ENCODE measurements around the gene FBXO10. TPM values are rescaled to one million over a fixed set of nuclear protein-coding genes. Genes with fewer than 3 reads are reported as not detected.
A peak's percentile ranks its signal among the peaks of the same experiment; 100 is the strongest.

Gene FBXO10
- total and polyA plus RNA-seq, 9 donors, result 3.0 to 7.2 (median 4.7) TPM

GRCh38 chr9:37575511-37575914 lies 667 bp downstream of the FBXO10 start:
- WGBS, 3 donors, result 1 to 11% (median 4%) methylated on average over 5 of the region's 5 CpGs
- peaks cover 4% of the 10 kb centered on the region for H3K4me1 ChIP-seq (ENCODE audit: insufficient read depth)
- intact Hi-C loops (cut with DNase I), result loop anchor here in 1 of 4 donors (10.0 kb wide), 2 partner anchors 161 to 209 kb away; partner anchors contain the start of gene EXOSC3

GRCh38 chr9:37575001-37575400 lies 1.2 kb downstream of the FBXO10 start:
- no peak overlapping the region for H3K27ac ChIP-seq
- H3K9me3 ChIP-seq, result no peaks in the 10 kb centered on the region
- peak overlapping the region; percentile 54 for H3K4me3 ChIP-seq
- H3K4me1 ChIP-seq (ENCODE audit: insufficient read depth), result peaks cover 4% of the 10 kb centered on the region
- intact Hi-C loops (cut with DNase I), result loop anchor here in 1 of 4 donors (10.0 kb wide), 2 partner anchors 160 to 210 kb away; partner anchors contain the start of gene EXOSC3
- no peaks in the 10 kb centered on the region for H3K36me3 ChIP-seq
- TF ChIP-seq POLR2A (IDR thresholded peaks at IDR 0.05), result no peak
- TF ChIP-seq, protein P1, sequence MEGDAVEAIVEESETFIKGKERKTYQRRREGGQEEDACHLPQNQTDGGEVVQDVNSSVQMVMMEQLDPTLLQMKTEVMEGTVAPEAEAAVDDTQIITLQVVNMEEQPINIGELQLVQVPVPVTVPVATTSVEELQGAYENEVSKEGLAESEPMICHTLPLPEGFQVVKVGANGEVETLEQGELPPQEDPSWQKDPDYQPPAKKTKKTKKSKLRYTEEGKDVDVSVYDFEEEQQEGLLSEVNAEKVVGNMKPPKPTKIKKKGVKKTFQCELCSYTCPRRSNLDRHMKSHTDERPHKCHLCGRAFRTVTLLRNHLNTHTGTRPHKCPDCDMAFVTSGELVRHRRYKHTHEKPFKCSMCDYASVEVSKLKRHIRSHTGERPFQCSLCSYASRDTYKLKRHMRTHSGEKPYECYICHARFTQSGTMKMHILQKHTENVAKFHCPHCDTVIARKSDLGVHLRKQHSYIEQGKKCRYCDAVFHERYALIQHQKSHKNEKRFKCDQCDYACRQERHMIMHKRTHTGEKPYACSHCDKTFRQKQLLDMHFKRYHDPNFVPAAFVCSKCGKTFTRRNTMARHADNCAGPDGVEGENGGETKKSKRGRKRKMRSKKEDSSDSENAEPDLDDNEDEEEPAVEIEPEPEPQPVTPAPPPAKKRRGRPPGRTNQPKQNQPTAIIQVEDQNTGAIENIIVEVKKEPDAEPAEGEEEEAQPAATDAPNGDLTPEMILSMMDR (IDR thresholded peaks at IDR 0.05), result no peak
- no peaks in the 10 kb centered on the region for H3K27me3 ChIP-seq
- 44 to 50% (median 46%) methylated on average over 5 of the region's 5 CpGs for WGBS, 3 donors
- DNase-seq, result no peak

More at GRCh38 chr9:37575511-37575914, 667 bp downstream of the FBXO10 start:
- DNase-seq, result no peak
- Histone ChIP-seq H3K36me3 (no peaks in the 10 kb centered on the region), H3K27ac (peak overlapping the region; percentile 25 to 53), H3K27me3 (no peaks in the 10 kb centered on the region), H3K4me3 (peak overlapping the region; percentile 54), H3K9me3 (no peaks in the 10 kb centered on the region)
- TF ChIP-seq, protein P1 (IDR thresholded peaks at IDR 0.05), result no peak
- TF ChIP-seq EP300 (IDR thresholded peaks at IDR 0.05) (no peak), POLR2A (IDR thresholded peaks at IDR 0.05) (no peak)

- 48 to 56% (median 48%) methylated on average over 5 of the region's 5 CpGs for WGBS, 3 donors
- DNase-seq, result no peak
- intact Hi-C loops (cut with DNase I), result loop anchor here in 2 of 4 donors (5.0 to 10.0 kb wide), 3 partner anchors 87 to 211 kb away; partner anchors contain the start of genes EXOSC3 (in 1 of the 2) and POLR1E (in 1 of the 2)
- Histone ChIP-seq H3K27ac (no peak overlapping the region), H3K4me1 (ENCODE audit: insufficient read depth) (peaks cover 4% of the 10 kb centered on the region), H3K4me3 (no peak overlapping the region), H3K36me3 (no peaks in the 10 kb centered on the region), H3K9me3 (no peaks in the 10 kb centered on the region), H3K27me3 (no peaks in the 10 kb centered on the region)
- TF ChIP-seq, protein P1 (IDR thresholded peaks at IDR 0.05), result no peak
- no peak for TF ChIP-seq EP300 (IDR thresholded peaks at IDR 0.05)
- TF ChIP-seq POLR2A (IDR thresholded peaks at IDR 0.05), result no peak
These were observed 1.9 kb downstream of the FBXO10 start for GRCh38 chr9:37574241-37574721.

GRCh38 chr9:37571282-37571681 lies 4.9 kb downstream of the FBXO10 start:
- Histone ChIP-seq H3K27me3 (no peaks in the 10 kb centered on the region), H3K27ac (no peak overlapping the region), H3K36me3 (no peaks in the 10 kb centered on the region), H3K9me3 (no peaks in the 10 kb centered on the region), H3K4me1 (ENCODE audit: insufficient read depth) (peaks cover 4% of the 10 kb centered on the region), H3K4me3 (no peak overlapping the region)
- TF ChIP-seq, protein P1 (IDR thresholded peaks at IDR 0.05), result no peak
- TF ChIP-seq EP300 (IDR thresholded peaks at IDR 0.05) (no peak), POLR2A (IDR thresholded peaks at IDR 0.05) (no peak)
- intact Hi-C loops (cut with DNase I), result loop anchor here in 2 of 4 donors (5.0 to 10.0 kb wide), 3 partner anchors 84 to 214 kb away; partner anchors contain the start of genes EXOSC3 (in 1 of the 2) and POLR1E (in 1 of the 2)
- WGBS, 3 donors, result 100% methylated on average over 1 of the region's 1 CpG
- DNase-seq, result no peak
